Ectodermal cell (in vitro differentiated cells): Measurements from ENCODE around the gene CDH13.

Experiments used
- H3K27ac ChIP-seq: 2 replicates; pipeline ENCODE4 v1.7.0; 2013; ENCODE audit warnings: mild to moderate bottlenecking, low read depth, low read length; ENCODE audit not compliant: insufficient read depth, poor library complexity, severe bottlenecking
- H3K27me3 ChIP-seq: 2 replicates; pipeline ENCODE4 v1.7.0; 2013; ENCODE audit warnings: mild to moderate bottlenecking, low read length; ENCODE audit not compliant: insufficient read depth, control insufficient read depth, poor library complexity, severe bottlenecking
- H3K36me3 ChIP-seq: one replicate; pipeline ENCODE4 v1.7.0; 2013; ENCODE audit warnings: low read length; ENCODE audit not compliant: control insufficient read depth, insufficient read depth
- H3K4me1 ChIP-seq: one replicate; pipeline ENCODE4 v1.7.0; 2013; ENCODE audit warnings: low read length; ENCODE audit not compliant: control insufficient read depth, insufficient read depth
- H3K4me3 ChIP-seq: 2 replicates; pipeline ENCODE4 v1.7.0; 2013; ENCODE audit warnings: low read depth, low read length, control low read depth; ENCODE audit not compliant: insufficient read depth
- H3K9me3 ChIP-seq: 2 replicates; pipeline ENCODE4 v1.7.0; 2013; ENCODE audit warnings: mild to moderate bottlenecking, low read length, moderate library complexity; ENCODE audit not compliant: control insufficient read depth
- WGBS, 2 experiments: methylation state at CpG; one replicate each; pipeline ENCODE4 v1.1.7; 2013; ENCODE audit warnings: missing lambda C conversion rate in 2 of 2; 5-methylcytosine and 5-hydroxymethylcytosine counted together

The CDH13 gene

DNA sequence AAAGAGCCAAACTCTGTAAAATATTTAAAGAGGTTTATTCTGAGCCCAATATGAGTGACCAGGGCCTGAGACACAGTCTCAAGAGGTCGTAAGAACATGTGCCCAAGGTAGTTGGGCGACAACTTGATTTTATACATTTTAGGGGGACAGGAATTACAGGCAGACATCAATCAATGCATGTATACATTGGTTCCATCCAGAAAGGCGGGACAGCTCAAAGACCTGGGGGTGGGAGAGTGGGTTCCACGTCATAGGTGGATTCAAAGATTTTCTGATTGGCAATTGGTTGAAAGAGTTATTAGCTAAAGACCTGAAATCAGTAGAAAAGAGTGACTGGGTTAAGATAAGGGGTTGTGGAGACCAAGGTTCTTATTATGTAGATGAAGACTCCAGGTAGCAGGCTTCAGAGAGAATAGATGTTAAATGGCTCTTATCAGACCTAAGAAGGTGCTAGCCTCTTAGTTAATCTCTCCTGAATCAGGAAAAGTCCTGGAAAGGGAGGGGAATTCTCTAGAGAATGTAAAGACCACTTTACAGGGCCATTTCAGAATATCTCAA, 1213.4 kb downstream of the CDH13 start:
- no peak overlapping the region for H3K27ac ChIP-seq
- H3K27me3 ChIP-seq: no peaks in the 10 kb centered on the region
- peaks cover 26% of the 10 kb centered on the region for H3K4me1 ChIP-seq
- no peak overlapping the region for H3K4me3 ChIP-seq
- no peaks in the 10 kb centered on the region for H3K36me3 ChIP-seq
- WGBS, 2 experiments: 53 to 56% methylated on average over 4 of the region's 4 CpGs
- no peaks in the 10 kb centered on the region for H3K9me3 ChIP-seq

DNA sequence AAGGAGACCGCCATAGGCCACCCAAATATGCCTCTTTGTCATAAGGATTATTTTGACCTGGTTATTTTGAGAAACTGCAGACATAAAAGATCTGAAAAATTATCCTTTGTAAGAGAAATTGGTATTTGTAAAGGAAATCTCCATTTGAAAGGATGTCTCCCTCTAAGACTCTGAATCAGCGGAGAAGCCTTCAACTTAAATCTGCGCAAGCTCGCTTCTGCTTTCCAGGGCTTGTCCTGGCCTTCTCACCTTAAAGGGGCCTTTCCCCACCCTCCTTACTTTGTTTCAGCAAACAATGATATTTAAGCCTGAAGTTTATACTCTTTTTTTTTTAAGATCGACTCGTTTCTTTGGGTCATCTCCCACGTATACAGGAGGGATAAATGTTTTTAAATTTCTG, 1215.5 kb downstream of the CDH13 start:
- H3K27ac ChIP-seq: peak overlapping the region; percentile 47
- no peak overlapping the region for H3K4me3 ChIP-seq
- H3K27me3 ChIP-seq: no peaks in the 10 kb centered on the region
- WGBS, 2 experiments: 30 to 43% methylated on average over 5 to 7 of the region's 7 CpGs
- peaks cover 20% of the 10 kb centered on the region for H3K4me1 ChIP-seq
- no peaks in the 10 kb centered on the region for H3K36me3 ChIP-seq
- H3K9me3 ChIP-seq: no peaks in the 10 kb centered on the region

DNA sequence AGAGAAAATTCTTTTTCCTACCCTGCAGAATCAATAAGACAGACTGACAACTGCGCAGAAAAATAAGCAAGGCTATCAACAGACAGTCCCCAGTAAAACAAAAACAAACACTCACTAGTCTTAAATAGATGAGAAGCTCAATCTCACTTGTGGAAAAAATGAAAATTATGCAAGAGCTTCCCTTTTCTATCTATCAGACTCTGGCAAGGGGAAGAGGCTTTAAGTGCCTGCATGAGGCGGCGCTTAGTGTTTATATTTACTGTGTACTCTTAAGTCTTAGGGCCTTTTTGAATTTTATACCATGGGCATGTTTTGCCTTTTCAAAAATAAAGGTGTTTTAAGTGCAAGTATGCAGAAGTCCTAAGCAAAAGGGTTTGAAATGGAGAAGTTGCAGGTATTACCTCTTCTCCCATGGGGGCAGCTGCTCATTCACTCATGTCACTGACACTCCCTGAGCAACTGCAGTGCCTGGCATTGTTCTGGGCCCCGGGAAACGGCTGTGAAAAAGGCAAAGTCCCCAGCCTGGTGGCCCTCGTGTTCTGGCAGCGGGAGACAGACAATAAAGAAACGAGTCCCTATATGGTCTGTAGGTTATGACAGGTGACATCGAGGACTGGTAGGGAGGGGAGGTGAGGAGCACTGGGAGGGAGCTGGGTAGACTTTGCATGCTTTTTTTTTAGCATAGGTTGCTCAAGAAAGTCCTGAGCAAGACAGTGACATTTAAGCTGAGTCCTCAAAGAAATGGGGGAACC, 1216.2 kb downstream of the CDH13 start:
- Histone ChIP-seq H3K36me3 (no peaks in the 10 kb centered on the region), H3K4me1 (peaks cover 20% of the 10 kb centered on the region), H3K27me3 (no peaks in the 10 kb centered on the region), H3K4me3 (no peak overlapping the region), H3K9me3 (no peaks in the 10 kb centered on the region), H3K27ac (no peak overlapping the region)
- WGBS, 2 experiments: 40 to 42% methylated on average over 9 of the region's 9 CpGs

DNA sequence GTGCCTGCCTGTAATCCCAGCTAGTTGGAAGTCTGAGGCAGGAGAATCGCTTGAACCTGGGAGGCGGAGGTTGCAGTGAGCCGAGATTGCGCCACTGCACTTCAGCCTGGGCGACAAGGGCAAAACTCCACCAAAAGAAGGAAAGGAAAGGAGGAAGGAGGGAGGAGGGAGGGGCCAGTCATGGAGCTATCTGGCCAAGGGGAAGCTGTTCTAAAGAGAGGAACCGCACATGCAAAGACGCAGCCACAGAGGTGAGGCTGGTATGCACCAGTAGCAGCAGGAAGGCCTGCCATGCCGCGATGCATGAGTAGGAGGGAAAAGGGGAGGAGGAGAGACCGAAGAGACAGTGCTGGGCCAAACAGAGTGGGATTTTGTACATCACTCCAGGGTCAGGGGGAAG, 1216.9 kb downstream of the CDH13 start:
- no peak overlapping the region for H3K27ac ChIP-seq
- H3K36me3 ChIP-seq: no peaks in the 10 kb centered on the region
- H3K9me3 ChIP-seq: no peaks in the 10 kb centered on the region
- no peak overlapping the region for H3K4me3 ChIP-seq
- WGBS, 2 experiments: 52 to 58% methylated on average over 10 of the region's 10 CpGs
- no peaks in the 10 kb centered on the region for H3K27me3 ChIP-seq
- H3K4me1 ChIP-seq: peaks cover 20% of the 10 kb centered on the region

DNA sequence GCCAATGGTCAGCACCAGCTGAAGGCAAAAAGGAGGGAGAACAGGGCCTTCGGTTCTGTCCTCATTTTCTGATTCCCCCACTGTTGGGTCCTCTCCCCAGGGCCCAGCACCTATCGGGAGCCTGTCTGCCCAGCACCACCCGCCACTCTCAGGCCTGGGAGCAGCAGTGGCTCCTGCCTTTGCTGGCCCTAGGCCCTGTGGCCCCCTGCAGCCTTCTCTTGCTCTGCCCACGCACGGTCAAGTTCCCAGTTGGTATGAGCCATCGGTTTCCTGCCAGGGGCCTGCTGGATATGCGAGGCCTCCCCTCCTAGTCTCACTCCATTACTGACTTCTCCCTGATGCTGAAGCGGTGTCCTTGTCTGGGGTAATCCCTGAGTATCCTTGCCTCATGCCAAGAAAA, 1218.5 kb downstream of the CDH13 start:
- Histone ChIP-seq H3K9me3 (no peaks in the 10 kb centered on the region), H3K4me1 (peaks cover 20% of the 10 kb centered on the region), H3K36me3 (no peaks in the 10 kb centered on the region), H3K27me3 (no peaks in the 10 kb centered on the region), H3K27ac (no peak overlapping the region), H3K4me3 (no peak overlapping the region)
- WGBS, 2 experiments: 94% methylated on average over 8 of the region's 8 CpGs

DNA sequence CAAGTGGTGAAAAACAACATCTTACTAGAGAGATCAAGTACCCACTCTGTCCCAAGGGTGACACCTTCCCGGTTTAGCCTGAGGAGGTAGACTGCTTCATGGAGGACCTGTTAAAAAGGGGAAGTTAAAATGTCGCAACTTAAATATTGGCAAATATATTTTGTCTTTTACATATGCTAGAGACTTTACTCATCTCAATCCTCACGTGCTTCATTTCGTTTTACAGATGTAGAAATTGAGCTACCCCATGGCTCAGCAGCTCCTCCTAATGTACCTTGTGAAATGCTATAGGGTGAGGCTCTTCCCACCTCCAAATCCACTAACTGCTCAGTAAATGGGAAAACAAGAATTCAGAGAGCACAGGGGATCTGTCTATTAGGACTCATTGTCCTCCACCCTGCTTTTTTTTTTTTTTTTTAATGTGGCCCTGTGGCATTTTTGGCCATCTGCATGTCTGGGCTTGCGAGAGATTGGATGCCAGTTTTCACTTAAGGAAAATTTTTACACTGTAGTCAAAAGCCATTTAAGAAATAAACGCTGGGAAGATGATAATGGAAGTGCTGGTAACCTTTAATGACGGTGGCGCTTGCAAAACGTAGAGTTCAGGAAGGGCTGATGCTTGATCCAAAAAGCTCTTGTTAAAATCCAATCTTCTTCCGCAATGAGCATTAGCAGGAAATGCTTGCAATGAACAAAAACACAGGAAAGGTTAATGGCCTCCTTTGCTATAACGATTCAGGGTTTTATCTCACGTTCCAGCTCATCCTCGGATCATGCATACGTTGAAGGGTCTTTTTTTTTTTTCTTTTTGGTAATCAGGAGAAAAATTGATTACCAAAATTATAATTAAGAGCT, 1220.8 kb downstream of the CDH13 start:
- H3K9me3 ChIP-seq: no peaks in the 10 kb centered on the region
- peaks cover 13% of the 10 kb centered on the region for H3K4me1 ChIP-seq
- no peaks in the 10 kb centered on the region for H3K36me3 ChIP-seq
- 90 to 96% methylated on average over 12 to 14 of the region's 14 CpGs for WGBS, 2 experiments
- no peak overlapping the region for H3K27ac ChIP-seq
- H3K27me3 ChIP-seq: no peaks in the 10 kb centered on the region
- H3K4me3 ChIP-seq: no peak overlapping the region

DNA sequence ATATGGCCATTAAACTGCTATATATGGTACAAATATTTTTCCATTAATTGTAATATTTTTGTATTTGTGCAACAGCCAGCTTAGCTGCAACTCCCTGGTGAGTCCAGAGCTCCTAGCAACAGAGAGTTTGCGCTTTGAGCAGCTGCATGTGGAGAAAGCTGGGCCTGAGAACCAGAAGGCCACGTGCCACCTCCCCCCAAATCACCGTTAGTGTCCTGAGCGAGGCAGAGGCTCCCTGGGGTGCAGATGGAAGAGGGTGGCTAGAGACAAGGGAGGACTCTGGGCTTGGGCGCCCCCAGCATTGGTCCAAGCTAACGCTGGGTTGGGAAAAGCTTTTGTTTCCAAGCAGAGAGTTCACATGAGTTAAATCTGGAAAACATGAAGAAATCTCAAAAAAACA, 1222.7 kb downstream of the CDH13 start:
- peaks cover 3% of the 10 kb centered on the region for H3K4me1 ChIP-seq
- no peak overlapping the region for H3K27ac ChIP-seq
- no peak overlapping the region for H3K4me3 ChIP-seq
- 57 to 60% methylated on average over 6 of the region's 6 CpGs for WGBS, 2 experiments
- H3K9me3 ChIP-seq: no peaks in the 10 kb centered on the region
- no peaks in the 10 kb centered on the region for H3K36me3 ChIP-seq
- H3K27me3 ChIP-seq: no peaks in the 10 kb centered on the region
